ENCODE results near the gene UQCRC1.

Gene UQCRC1

GRCh38 chr3:48641396-48641795 is 31.9 kb upstream of the UQCRC1 start:
- Histone ChIP-seq H3F3A (ENCODE audit: insufficient read depth, low read length) (no peaks in the 10 kb centered on the region), H3K27me3 (ENCODE audit: insufficient read depth, low read length) (no peaks in the 10 kb centered on the region), H3K9me3 (ENCODE audit: low read length) (no peaks in the 10 kb centered on the region), H3K9me2 (ENCODE audit: low read depth, low read length) (no peaks in the 10 kb centered on the region), H4K20me1 (ENCODE audit: insufficient read depth, low read length) (no peaks in the 10 kb centered on the region), H3K4me3 (ENCODE audit: low read depth, low read length, poor library complexity, severe bottlenecking) (no peak overlapping the region), H3K4me2 (ENCODE audit: low read length) (no peak overlapping the region), H3K9ac (ENCODE audit: low read length) (no peak overlapping the region), H3K27ac (ENCODE audit: low read depth, low read length, poor library complexity, severe bottlenecking) (no peak overlapping the region), H2AFZ (ENCODE audit: low read length) (no peak overlapping the region), H3K4me1 (ENCODE audit: insufficient read depth, low read length, severe bottlenecking) (peaks cover 10% of the 10 kb centered on the region), H3K79me2 (ENCODE audit: insufficient read depth, low read length) (no peaks in the 10 kb centered on the region), H3K36me3 (ENCODE audit: insufficient read depth, low read length) (no peaks in the 10 kb centered on the region; the same call in 1 of the 2 replicates)
- TF ChIP-seq, protein P1, sequence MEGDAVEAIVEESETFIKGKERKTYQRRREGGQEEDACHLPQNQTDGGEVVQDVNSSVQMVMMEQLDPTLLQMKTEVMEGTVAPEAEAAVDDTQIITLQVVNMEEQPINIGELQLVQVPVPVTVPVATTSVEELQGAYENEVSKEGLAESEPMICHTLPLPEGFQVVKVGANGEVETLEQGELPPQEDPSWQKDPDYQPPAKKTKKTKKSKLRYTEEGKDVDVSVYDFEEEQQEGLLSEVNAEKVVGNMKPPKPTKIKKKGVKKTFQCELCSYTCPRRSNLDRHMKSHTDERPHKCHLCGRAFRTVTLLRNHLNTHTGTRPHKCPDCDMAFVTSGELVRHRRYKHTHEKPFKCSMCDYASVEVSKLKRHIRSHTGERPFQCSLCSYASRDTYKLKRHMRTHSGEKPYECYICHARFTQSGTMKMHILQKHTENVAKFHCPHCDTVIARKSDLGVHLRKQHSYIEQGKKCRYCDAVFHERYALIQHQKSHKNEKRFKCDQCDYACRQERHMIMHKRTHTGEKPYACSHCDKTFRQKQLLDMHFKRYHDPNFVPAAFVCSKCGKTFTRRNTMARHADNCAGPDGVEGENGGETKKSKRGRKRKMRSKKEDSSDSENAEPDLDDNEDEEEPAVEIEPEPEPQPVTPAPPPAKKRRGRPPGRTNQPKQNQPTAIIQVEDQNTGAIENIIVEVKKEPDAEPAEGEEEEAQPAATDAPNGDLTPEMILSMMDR (IDR thresholded peaks at IDR 0.05; ENCODE audit: low read length): no peak
- no peak for TF ChIP-seq EZH2 (IDR thresholded peaks at IDR 0.05; ENCODE audit: borderline replicate concordance, low read length)

GRCh38 chr3:48639944-48640606 is 30.6 kb upstream of the UQCRC1 start:
- H3F3A ChIP-seq (ENCODE audit: insufficient read depth, low read length): no peaks in the 10 kb centered on the region
- no peaks in the 10 kb centered on the region for H3K27me3 ChIP-seq (ENCODE audit: insufficient read depth, low read length)
- H3K9me3 ChIP-seq (ENCODE audit: low read length): no peaks in the 10 kb centered on the region
- no peak overlapping the region for H3K4me2 ChIP-seq (ENCODE audit: low read length)
- no peak overlapping the region for H3K4me3 ChIP-seq (ENCODE audit: low read depth, low read length, poor library complexity, severe bottlenecking)
- TF ChIP-seq, protein P1 (IDR thresholded peaks at IDR 0.05; ENCODE audit: low read length): no peak
- no peak for TF ChIP-seq EZH2 (IDR thresholded peaks at IDR 0.05; ENCODE audit: borderline replicate concordance, low read length)
- H3K79me2 ChIP-seq (ENCODE audit: insufficient read depth, low read length): no peaks in the 10 kb centered on the region
- H3K36me3 ChIP-seq (ENCODE audit: insufficient read depth, low read length): no peaks in the 10 kb centered on the region; the same call in 1 of the 2 replicates
- H3K9ac ChIP-seq (ENCODE audit: low read length): no peak overlapping the region
- H2AFZ ChIP-seq (ENCODE audit: low read length): no peak overlapping the region
- no peak overlapping the region for H3K27ac ChIP-seq (ENCODE audit: low read depth, low read length, poor library complexity, severe bottlenecking)
- H3K9me2 ChIP-seq (ENCODE audit: low read depth, low read length): no peaks in the 10 kb centered on the region
- peaks cover 16% of the 10 kb centered on the region for H3K4me1 ChIP-seq (ENCODE audit: insufficient read depth, low read length, severe bottlenecking)
- H4K20me1 ChIP-seq (ENCODE audit: insufficient read depth, low read length): no peaks in the 10 kb centered on the region

DNA sequence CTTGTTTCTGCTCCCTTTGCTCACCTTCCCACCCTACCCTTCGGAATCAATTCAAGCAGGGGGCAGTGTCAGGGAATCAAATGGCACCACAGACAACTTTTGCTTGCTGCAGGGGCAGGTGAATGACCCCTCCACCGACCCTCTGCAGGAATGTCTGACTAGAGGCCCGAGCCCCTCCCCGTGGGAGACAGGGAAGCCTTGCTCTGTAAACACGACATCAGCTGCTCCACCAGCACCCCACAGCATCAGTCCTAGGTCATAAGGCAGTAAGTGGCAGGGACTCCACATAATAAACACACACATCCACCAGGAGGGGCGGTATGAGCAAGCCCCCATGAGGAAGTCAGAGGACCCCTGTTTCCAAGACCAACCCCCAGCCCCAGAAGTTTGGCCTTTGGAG is 27.9 kb upstream of the UQCRC1 start:
- Histone ChIP-seq H3K27ac (ENCODE audit: low read depth, low read length, poor library complexity, severe bottlenecking) (no peak overlapping the region), H3K9ac (ENCODE audit: low read length) (no peak overlapping the region), H2AFZ (ENCODE audit: low read length) (no peak overlapping the region), H4K20me1 (ENCODE audit: insufficient read depth, low read length) (no peaks in the 10 kb centered on the region), H3K4me3 (ENCODE audit: low read depth, low read length, poor library complexity, severe bottlenecking) (no peak overlapping the region), H3K9me2 (ENCODE audit: low read depth, low read length) (no peaks in the 10 kb centered on the region), H3K9me3 (ENCODE audit: low read length) (no peaks in the 10 kb centered on the region), H3K4me1 (ENCODE audit: insufficient read depth, low read length, severe bottlenecking) (peaks cover 26% of the 10 kb centered on the region), H3K27me3 (ENCODE audit: insufficient read depth, low read length) (no peaks in the 10 kb centered on the region), H3F3A (ENCODE audit: insufficient read depth, low read length) (no peaks in the 10 kb centered on the region), H3K36me3 (ENCODE audit: insufficient read depth, low read length) (peaks cover 13% of the 10 kb centered on the region; the same call in 1 of the 2 replicates), H3K79me2 (ENCODE audit: insufficient read depth, low read length) (no peaks in the 10 kb centered on the region), H3K4me2 (ENCODE audit: low read length) (no peak overlapping the region)
- TF ChIP-seq, protein P1 (IDR thresholded peaks at IDR 0.05; ENCODE audit: low read length): peak; percentile 34; the same call in 1 of the 2 replicates
- no peak for TF ChIP-seq EZH2 (IDR thresholded peaks at IDR 0.05; ENCODE audit: borderline replicate concordance, low read length)
